Endodermal cell (in vitro differentiated cells): ENCODE data around the gene PHF20. TPM values are rescaled to one million over a fixed set of nuclear protein-coding genes. Genes with fewer than 3 reads are reported as not detected.

ENCODE experiments used
- DNase-seq: peaks from one replicate; pipeline ENCODE4 v3.0.0-alpha.2; 2017
- H3K27ac ChIP-seq: 2 replicates; pipeline ENCODE4 v1.5.1; 2013; ENCODE audit warnings: mild to moderate bottlenecking, low read depth, low read length, moderate library complexity
- H3K27me3 ChIP-seq: 2 replicates; pipeline ENCODE4 v1.6.1; 2013; ENCODE audit warnings: mild to moderate bottlenecking, low read length, moderate library complexity; ENCODE audit not compliant: insufficient read depth, control insufficient read depth, poor library complexity, severe bottlenecking
- H3K36me3 ChIP-seq: 2 replicates; pipeline ENCODE4 v1.7.0; 2013; ENCODE audit warnings: mild to moderate bottlenecking, low read length, moderate library complexity; ENCODE audit not compliant: control insufficient read depth, insufficient read depth
- H3K4me1 ChIP-seq: one replicate; pipeline ENCODE4 v1.7.0; 2013; ENCODE audit warnings: low read length; ENCODE audit not compliant: control insufficient read depth, insufficient read depth
- H3K4me3 ChIP-seq: 2 replicates; pipeline ENCODE4 v1.5.1; 2013; ENCODE audit warnings: mild to moderate bottlenecking, low read length, moderate library complexity
- H3K9ac ChIP-seq: 2 replicates; pipeline ENCODE4 v1.6.1; 2013; ENCODE audit warnings: mild to moderate bottlenecking, low read length, moderate library complexity; ENCODE audit not compliant: poor library complexity, severe bottlenecking; ENCODE audit errors: extremely low read depth
- H3K9me3 ChIP-seq: 2 replicates; pipeline ENCODE4 v1.6.1; 2013; ENCODE audit warnings: mild to moderate bottlenecking, low read length, moderate library complexity; ENCODE audit not compliant: control insufficient read depth
- H3K27ac Mint-ChIP-seq: 2 replicates; pipeline ENCODE4 v1.8.0; 2020; ENCODE audit warnings: mixed read lengths
- H3K27me3 Mint-ChIP-seq: 2 replicates; pipeline ENCODE4 v1.8.0; 2021; ENCODE audit warnings: mild to moderate bottlenecking, mixed read lengths; ENCODE audit not compliant: insufficient read depth
- H3K36me3 Mint-ChIP-seq: 2 replicates; pipeline ENCODE4 v1.8.0; 2020; ENCODE audit warnings: low read depth, mixed read lengths
- H3K4me1 Mint-ChIP-seq: 2 replicates; pipeline ENCODE4 v1.8.0; 2020; ENCODE audit warnings: mixed read lengths
- H3K4me3 Mint-ChIP-seq: 2 replicates; pipeline ENCODE4 v1.8.0; 2020; ENCODE audit warnings: mild to moderate bottlenecking, moderate library complexity, mixed read lengths
- H3K9me3 Mint-ChIP-seq: 2 replicates; pipeline ENCODE4 v1.8.0; 2020; ENCODE audit warnings: mild to moderate bottlenecking, mixed read lengths
- WGBS, 2 experiments: methylation state at CpG; one replicate each; pipeline versions ENCODE4 v1.1.5 to v1.1.7; 2013; ENCODE audit warnings: missing lambda C conversion rate in 2 of 2, mixed read lengths in 1 of 2; ENCODE audit not compliant: insufficient coverage in 1 of 2, insufficient read length in 1 of 2; 5-methylcytosine and 5-hydroxymethylcytosine counted together
- total RNA-seq, 2 donors: library from RNA; stranded (reverse); fragmentation: NEBNext Ultra II Directional in 1 of 2; extraction: Animal tissue kit (Norgen Biotek cat#: 25700) in 1 of 2; gene quantifications; 2 replicates in 1 of 2; 3 replicates in 1 of 2; pipeline ENCODE4 v1.2.1, GENCODE V29; 2021
- TF ChIP-seq, protein P1 (sequence below): fragments of 200-600 bp; sonication (generic); conservative IDR thresholded peaks from 2 replicates; pipeline ENCODE4 v1.5.0; 2021; ENCODE audit warnings: antibody characterized with exemption, mild to moderate bottlenecking

PHF20 gene
- total RNA-seq, 2 donors from 2014 or later = 68.1 to 78.8 TPM

DNA sequence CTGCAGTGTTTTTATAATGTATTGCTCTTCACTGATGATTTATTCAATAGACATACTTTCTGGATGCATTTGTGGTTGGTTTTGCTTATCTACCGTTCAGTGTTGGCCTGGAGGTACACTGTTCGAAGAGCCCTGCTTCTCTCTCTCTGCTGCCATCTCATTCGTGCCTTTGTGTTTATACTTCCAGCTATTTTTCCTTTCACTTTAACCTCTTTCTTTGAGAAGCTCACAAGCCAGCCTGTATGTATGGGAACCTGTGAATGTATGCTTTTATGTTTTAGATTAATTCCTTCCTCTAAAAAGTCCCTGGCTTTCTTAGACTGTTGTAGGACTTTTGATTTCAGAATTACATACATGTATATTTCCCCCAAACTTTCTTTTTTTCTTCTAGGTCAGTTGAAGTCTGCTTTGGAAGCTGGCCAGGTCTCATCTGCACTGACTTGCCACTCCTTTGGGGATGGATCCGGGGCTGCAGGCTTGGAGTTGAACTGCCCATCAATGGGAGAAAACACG, 99.5 kb downstream of the PHF20 start:
- no peak overlapping the region for H3K27ac Mint-ChIP-seq
- Histone ChIP-seq H3K36me3 (peaks cover 39% of the 10 kb centered on the region), H3K27me3 (no peaks in the 10 kb centered on the region), H3K9ac (no peak overlapping the region), H3K4me3 (no peak overlapping the region), H3K27ac (no peak overlapping the region), H3K9me3 (no peaks in the 10 kb centered on the region), H3K4me1 (no peaks in the 10 kb centered on the region)
- TF ChIP-seq, protein P1, sequence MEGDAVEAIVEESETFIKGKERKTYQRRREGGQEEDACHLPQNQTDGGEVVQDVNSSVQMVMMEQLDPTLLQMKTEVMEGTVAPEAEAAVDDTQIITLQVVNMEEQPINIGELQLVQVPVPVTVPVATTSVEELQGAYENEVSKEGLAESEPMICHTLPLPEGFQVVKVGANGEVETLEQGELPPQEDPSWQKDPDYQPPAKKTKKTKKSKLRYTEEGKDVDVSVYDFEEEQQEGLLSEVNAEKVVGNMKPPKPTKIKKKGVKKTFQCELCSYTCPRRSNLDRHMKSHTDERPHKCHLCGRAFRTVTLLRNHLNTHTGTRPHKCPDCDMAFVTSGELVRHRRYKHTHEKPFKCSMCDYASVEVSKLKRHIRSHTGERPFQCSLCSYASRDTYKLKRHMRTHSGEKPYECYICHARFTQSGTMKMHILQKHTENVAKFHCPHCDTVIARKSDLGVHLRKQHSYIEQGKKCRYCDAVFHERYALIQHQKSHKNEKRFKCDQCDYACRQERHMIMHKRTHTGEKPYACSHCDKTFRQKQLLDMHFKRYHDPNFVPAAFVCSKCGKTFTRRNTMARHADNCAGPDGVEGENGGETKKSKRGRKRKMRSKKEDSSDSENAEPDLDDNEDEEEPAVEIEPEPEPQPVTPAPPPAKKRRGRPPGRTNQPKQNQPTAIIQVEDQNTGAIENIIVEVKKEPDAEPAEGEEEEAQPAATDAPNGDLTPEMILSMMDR = no peak
- no peak overlapping the region for H3K4me3 Mint-ChIP-seq
- peaks cover 38% of the 10 kb centered on the region for H3K36me3 Mint-ChIP-seq
- no peaks in the 10 kb centered on the region for H3K9me3 Mint-ChIP-seq
- no peak for DNase-seq
- H3K4me1 Mint-ChIP-seq = peaks cover 4% of the 10 kb centered on the region
- H3K27me3 Mint-ChIP-seq = no peaks in the 10 kb centered on the region
- 99 to 100% methylated on average over 4 to 5 of the region's 5 CpGs for WGBS, 2 experiments

DNA sequence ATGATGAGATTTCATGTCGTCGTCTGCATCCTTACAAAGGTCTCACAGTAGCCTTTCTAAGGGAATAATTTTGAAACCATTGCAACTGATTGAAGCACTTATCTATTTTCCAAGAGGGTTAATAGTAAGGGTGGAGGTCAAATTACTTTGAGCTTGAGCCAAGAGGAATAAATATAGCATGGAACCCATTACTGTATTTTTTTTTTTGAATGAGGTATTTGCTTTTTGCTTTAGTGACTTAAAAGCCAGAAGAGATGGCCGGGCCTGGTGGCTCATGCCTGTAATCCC, 104.2 kb downstream of the PHF20 start:
- H3K9me3 ChIP-seq = no peaks in the 10 kb centered on the region
- no peaks in the 10 kb centered on the region for H3K9me3 Mint-ChIP-seq
- DNase-seq = no peak
- H3K27ac Mint-ChIP-seq = no peak overlapping the region
- H3K4me3 Mint-ChIP-seq = no peak overlapping the region
- no peaks in the 10 kb centered on the region for H3K27me3 Mint-ChIP-seq
- 92% methylated on average over 2 to 3 of the region's 3 CpGs for WGBS, 2 experiments
- TF ChIP-seq, protein P1 = no peak
- no peak overlapping the region for H3K9ac ChIP-seq
- H3K4me3 ChIP-seq = no peak overlapping the region
- H3K27ac ChIP-seq = no peak overlapping the region
- no peaks in the 10 kb centered on the region for H3K27me3 ChIP-seq
- H3K36me3 ChIP-seq = peaks cover 24% of the 10 kb centered on the region
- H3K4me1 ChIP-seq = no peaks in the 10 kb centered on the region
- H3K36me3 Mint-ChIP-seq = peaks cover 19% of the 10 kb centered on the region
- H3K4me1 Mint-ChIP-seq = peaks cover 4% of the 10 kb centered on the region

DNA sequence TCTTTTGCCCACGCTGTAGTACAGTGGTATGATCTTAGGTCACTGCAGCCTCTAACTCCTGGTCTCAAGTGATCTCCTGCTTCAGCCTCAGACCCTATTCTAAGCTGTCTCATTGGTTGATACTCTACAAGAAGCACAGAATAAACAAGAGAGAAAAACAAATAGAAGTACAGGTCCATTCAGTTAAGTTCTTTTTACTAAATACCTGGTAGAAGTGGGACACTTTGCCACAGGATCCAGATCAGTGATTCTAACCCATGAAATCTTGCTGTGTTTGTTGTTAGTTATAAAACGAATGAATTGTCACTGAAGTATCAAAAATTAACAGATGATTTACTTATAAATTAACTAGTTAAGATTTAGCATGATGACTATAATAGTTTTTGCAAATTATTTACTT, 105.8 kb downstream of the PHF20 start:
- Histone ChIP-seq H3K4me3 (no peak overlapping the region), H3K9ac (no peak overlapping the region), H3K36me3 (peaks cover 18% of the 10 kb centered on the region), H3K9me3 (no peaks in the 10 kb centered on the region), H3K27me3 (no peaks in the 10 kb centered on the region), H3K4me1 (no peaks in the 10 kb centered on the region), H3K27ac (no peak overlapping the region)
- H3K4me1 Mint-ChIP-seq = peaks cover 4% of the 10 kb centered on the region
- H3K4me3 Mint-ChIP-seq = no peak overlapping the region
- H3K9me3 Mint-ChIP-seq = no peaks in the 10 kb centered on the region
- DNase-seq = no peak
- 82 to 100% methylated on average over 1 of the region's 2 CpGs for WGBS, 2 experiments
- no peaks in the 10 kb centered on the region for H3K27me3 Mint-ChIP-seq
- peaks cover 18% of the 10 kb centered on the region for H3K36me3 Mint-ChIP-seq
- TF ChIP-seq, protein P1 = no peak
- no peak overlapping the region for H3K27ac Mint-ChIP-seq
